Osteoblast (primary cell): ENCODE data around the gene NTMT1. TPM values are rescaled to one million over a fixed set of nuclear protein-coding genes. Genes with fewer than 3 reads are reported as not detected.
A peak's percentile ranks its signal among the peaks of the same experiment; 100 is the strongest.

ENCODE experiments used
- DNase-seq: peaks from one replicate; pipeline ENCODE4 v3.0.0; 2011; ENCODE audit warnings: low spot score, mixed read lengths; ENCODE audit not compliant: insufficient read length; ENCODE audit errors: missing footprints
- H2AFZ ChIP-seq: 2 replicates; pipeline ENCODE4 v1.6.0; 2011; ENCODE audit warnings: mild to moderate bottlenecking, low read length
- H3K27ac ChIP-seq: 2 replicates; pipeline ENCODE4 v1.5.1; 2011; ENCODE audit warnings: mild to moderate bottlenecking, low read depth, low read length, moderate library complexity
- H3K27me3 ChIP-seq: 2 replicates; pipeline ENCODE4 v1.6.0; 2012; ENCODE audit warnings: mild to moderate bottlenecking, control low read depth, inconsistent platforms, low read length, moderate library complexity; ENCODE audit not compliant: insufficient read depth
- H3K36me3 ChIP-seq: 2 replicates; pipeline ENCODE4 v1.5.1; 2011; ENCODE audit warnings: mild to moderate bottlenecking, low read length, control low read depth, moderate library complexity; ENCODE audit not compliant: insufficient read depth
- H3K4me1 ChIP-seq: 2 replicates; pipeline ENCODE4 v1.5.1; 2011; ENCODE audit warnings: mild to moderate bottlenecking, low read length, control low read depth, moderate library complexity; ENCODE audit not compliant: insufficient read depth
- H3K4me2 ChIP-seq: 2 replicates; pipeline ENCODE4 v1.6.0; 2011; ENCODE audit warnings: mild to moderate bottlenecking, low read length; ENCODE audit not compliant: insufficient read depth
- H3K4me3 ChIP-seq: fragments of 200-600 bp; sonication (generic); 3 replicates; pipeline ENCODE4 v1.5.1; 2012; ENCODE audit warnings: mild to moderate bottlenecking, low read length, inconsistent platforms; ENCODE audit not compliant: insufficient read depth
- H3K79me2 ChIP-seq: 2 replicates; pipeline ENCODE4 v1.6.0; 2012; ENCODE audit warnings: mild to moderate bottlenecking, low read length, control low read depth, inconsistent platforms; ENCODE audit not compliant: insufficient read depth
- H3K9me3 ChIP-seq: 2 replicates; pipeline ENCODE4 v1.5.1; 2011; ENCODE audit warnings: low read depth, low read length, control low read depth
- H4K20me1 ChIP-seq: 2 replicates; pipeline ENCODE4 v1.6.0; 2012; ENCODE audit warnings: mild to moderate bottlenecking, low read length, control low read depth; ENCODE audit not compliant: insufficient read depth
- total RNA-seq: library from RNA; depleted of rRNA; stranded (reverse); fragments of >200 nt; gene quantifications from 2 replicates; pipeline ENCODE4 v1.2.3, GENCODE V29; 2012
- TF ChIP-seq, protein P1 (sequence below): IDR thresholded peaks from 2 replicates; pipeline ENCODE4 v1.5.1; 2011; ENCODE audit warnings: mild to moderate bottlenecking, low read depth, low read length, moderate library complexity; ENCODE audit errors: extremely low read depth

Gene NTMT1
- total RNA-seq, 1 donor, result 26.4 TPM

DNA sequence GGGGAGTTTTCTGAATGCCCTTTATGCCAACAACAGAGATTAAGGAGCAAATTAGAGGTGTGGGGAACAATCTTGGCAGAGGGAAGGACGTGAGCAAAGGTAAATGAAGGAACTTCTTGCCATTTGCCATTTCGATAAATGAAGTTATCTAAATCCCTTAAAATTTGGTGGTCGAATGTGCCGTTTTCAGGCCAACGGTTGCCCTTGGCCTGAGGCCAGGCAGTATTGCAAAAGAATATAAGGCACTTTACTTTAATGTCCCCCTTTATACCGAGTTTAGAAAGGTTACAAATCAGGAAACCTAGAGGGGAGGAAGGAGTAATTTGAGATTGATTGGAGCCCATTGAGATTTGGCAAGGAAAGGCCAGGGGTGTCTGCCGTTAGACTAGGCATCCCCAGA is 31.3 kb upstream of the NTMT1 start:
- H3K36me3 ChIP-seq, result no peaks in the 10 kb centered on the region
- peak; percentile 67 for DNase-seq
- TF ChIP-seq, protein P1, sequence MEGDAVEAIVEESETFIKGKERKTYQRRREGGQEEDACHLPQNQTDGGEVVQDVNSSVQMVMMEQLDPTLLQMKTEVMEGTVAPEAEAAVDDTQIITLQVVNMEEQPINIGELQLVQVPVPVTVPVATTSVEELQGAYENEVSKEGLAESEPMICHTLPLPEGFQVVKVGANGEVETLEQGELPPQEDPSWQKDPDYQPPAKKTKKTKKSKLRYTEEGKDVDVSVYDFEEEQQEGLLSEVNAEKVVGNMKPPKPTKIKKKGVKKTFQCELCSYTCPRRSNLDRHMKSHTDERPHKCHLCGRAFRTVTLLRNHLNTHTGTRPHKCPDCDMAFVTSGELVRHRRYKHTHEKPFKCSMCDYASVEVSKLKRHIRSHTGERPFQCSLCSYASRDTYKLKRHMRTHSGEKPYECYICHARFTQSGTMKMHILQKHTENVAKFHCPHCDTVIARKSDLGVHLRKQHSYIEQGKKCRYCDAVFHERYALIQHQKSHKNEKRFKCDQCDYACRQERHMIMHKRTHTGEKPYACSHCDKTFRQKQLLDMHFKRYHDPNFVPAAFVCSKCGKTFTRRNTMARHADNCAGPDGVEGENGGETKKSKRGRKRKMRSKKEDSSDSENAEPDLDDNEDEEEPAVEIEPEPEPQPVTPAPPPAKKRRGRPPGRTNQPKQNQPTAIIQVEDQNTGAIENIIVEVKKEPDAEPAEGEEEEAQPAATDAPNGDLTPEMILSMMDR, result no peak
- H2AFZ ChIP-seq, result no peak overlapping the region
- H3K27me3 ChIP-seq, result no peaks in the 10 kb centered on the region
- H4K20me1 ChIP-seq, result no peaks in the 10 kb centered on the region
- H3K4me1 ChIP-seq, result peaks cover 25% of the 10 kb centered on the region
- no peak overlapping the region for H3K4me3 ChIP-seq
- H3K4me2 ChIP-seq, result no peak overlapping the region
- no peaks in the 10 kb centered on the region for H3K79me2 ChIP-seq
- H3K9me3 ChIP-seq, result no peaks in the 10 kb centered on the region
- no peak overlapping the region for H3K27ac ChIP-seq

DNA sequence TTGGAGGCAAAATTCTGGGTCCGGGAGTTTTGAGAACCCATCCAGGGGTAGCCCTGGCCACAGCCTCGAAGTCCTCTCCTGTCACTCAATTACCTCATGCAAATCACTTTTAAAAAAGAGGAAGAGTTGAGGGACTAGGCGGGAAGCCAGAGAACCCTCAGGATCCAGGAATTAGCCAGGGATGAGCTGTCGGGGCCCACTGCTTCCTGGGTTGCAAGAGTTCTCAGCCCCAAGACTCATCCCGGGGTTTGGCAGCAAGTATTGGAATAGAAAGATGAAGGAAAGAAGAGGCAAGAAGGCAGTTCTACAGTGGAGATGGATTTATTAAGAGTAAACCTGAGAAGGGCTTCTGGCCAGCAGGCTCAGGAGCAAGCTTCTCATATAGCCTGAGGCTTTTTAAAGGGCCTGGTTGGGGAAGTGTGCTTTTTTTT is 30.6 kb upstream of the NTMT1 start:
- Histone ChIP-seq H3K36me3 (no peaks in the 10 kb centered on the region), H4K20me1 (no peaks in the 10 kb centered on the region), H3K9me3 (no peaks in the 10 kb centered on the region), H3K27ac (no peak overlapping the region), H3K4me3 (no peak overlapping the region), H3K4me2 (peak overlapping the region; percentile 2), H3K79me2 (no peaks in the 10 kb centered on the region), H3K4me1 (peaks cover 25% of the 10 kb centered on the region), H3K27me3 (no peaks in the 10 kb centered on the region), H2AFZ (no peak overlapping the region)
- DNase-seq, result peak; percentile 88
- TF ChIP-seq, protein P1, result no peak

DNA sequence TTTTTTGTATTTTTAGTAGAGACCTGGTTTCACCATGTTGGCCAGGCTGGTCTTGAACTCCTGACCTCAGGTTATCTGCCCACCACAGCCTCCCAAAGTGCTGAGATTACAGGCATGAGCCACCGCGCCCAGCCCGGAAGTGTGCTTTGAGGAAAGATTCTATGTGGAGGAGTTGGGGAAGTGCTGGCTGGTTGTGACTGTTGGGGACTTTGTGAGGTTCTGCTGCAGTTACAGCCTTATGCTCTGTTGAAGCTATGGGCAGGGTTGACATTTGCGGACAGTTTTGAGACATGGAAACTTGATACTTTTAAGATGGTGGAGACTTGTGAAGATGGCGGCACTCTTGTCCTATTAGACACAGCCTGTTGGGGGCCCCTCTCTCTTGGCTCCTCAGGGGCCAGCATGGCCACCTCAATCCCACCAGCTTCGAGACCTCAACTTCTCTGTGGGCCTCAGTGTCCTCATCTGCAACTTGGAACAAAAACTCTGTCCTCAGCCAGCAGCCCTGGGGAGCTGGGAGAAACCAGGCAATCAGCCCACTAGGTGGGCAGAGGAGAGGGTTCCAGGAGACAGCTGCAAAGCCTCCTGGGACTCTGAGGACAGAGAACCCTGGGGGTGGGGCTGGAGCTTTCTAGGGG is 29.9 kb upstream of the NTMT1 start:
- H3K27me3 ChIP-seq, result no peaks in the 10 kb centered on the region
- H4K20me1 ChIP-seq, result no peaks in the 10 kb centered on the region
- no peak overlapping the region for H3K4me3 ChIP-seq
- DNase-seq, result no peak
- no peak overlapping the region for H2AFZ ChIP-seq
- no peaks in the 10 kb centered on the region for H3K9me3 ChIP-seq
- H3K4me1 ChIP-seq, result peaks cover 25% of the 10 kb centered on the region
- H3K79me2 ChIP-seq, result no peaks in the 10 kb centered on the region
- no peak overlapping the region for H3K27ac ChIP-seq
- no peak overlapping the region for H3K4me2 ChIP-seq
- no peaks in the 10 kb centered on the region for H3K36me3 ChIP-seq
- TF ChIP-seq, protein P1, result no peak

DNA sequence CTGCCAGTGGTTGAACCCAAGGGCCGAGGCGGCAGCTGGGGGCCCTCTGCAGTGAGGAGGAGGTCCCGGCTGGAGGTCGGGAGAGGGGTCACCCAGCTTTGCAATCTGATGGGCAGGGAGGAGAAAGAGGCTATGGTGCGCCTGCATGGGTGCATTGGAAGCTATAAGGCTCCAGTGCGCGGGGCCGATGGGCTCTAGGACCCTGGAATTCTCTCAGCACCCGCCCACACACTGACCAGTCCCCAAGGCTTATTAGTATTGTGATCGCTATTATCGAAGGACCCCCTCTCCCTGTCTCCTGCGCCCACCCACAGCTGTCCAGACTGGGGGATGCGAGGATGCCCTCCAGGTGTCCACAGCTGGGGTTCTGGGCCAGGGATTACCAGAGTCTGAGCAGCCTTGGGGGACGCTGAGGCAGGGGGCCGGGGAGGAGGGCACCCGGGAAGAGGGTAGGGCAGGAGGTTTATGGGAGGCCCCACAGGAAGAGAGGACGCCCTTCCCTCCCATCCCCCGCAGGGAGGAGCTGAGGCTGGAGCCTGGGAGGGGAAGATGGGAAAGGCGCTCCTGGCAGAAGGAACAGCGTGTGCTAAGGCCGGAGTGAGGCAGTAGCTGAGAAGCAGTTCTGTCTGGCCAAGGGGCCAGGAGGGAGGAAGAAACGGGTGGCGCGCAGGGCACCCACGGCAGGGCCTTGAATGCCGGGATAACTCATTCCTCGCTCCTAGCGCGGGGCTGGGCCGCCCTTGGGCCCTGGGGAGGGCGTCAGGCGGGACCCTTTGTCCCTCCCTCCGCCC is 29.2 kb upstream of the NTMT1 start:
- Histone ChIP-seq H3K27ac (peak overlapping the region; percentile 48), H3K4me2 (peak overlapping the region; percentile 58)

More for the DNA sequence above, 29.2 kb upstream of the NTMT1 start:
- Histone ChIP-seq H4K20me1 (no peaks in the 10 kb centered on the region), H3K4me1 (peaks cover 25% of the 10 kb centered on the region), H3K27me3 (no peaks in the 10 kb centered on the region), H3K79me2 (no peaks in the 10 kb centered on the region), H2AFZ (peak overlapping the region; percentile 65), H3K4me3 (peak overlapping the region; percentile 58), H3K9me3 (no peaks in the 10 kb centered on the region), H3K36me3 (no peaks in the 10 kb centered on the region)
- DNase-seq, result peak; percentile 81
- TF ChIP-seq, protein P1, result no peak
